ENCODE results near the gene SRD5A1. TPM values are rescaled to one million over a fixed set of nuclear protein-coding genes. Genes with fewer than 3 reads are reported as not detected.

The SRD5A1 gene
- total and polyA plus RNA-seq, 2 experiments from 2014 or later, result 18.2 to 87.3 TPM

- TF ChIP-seq, protein P1, sequence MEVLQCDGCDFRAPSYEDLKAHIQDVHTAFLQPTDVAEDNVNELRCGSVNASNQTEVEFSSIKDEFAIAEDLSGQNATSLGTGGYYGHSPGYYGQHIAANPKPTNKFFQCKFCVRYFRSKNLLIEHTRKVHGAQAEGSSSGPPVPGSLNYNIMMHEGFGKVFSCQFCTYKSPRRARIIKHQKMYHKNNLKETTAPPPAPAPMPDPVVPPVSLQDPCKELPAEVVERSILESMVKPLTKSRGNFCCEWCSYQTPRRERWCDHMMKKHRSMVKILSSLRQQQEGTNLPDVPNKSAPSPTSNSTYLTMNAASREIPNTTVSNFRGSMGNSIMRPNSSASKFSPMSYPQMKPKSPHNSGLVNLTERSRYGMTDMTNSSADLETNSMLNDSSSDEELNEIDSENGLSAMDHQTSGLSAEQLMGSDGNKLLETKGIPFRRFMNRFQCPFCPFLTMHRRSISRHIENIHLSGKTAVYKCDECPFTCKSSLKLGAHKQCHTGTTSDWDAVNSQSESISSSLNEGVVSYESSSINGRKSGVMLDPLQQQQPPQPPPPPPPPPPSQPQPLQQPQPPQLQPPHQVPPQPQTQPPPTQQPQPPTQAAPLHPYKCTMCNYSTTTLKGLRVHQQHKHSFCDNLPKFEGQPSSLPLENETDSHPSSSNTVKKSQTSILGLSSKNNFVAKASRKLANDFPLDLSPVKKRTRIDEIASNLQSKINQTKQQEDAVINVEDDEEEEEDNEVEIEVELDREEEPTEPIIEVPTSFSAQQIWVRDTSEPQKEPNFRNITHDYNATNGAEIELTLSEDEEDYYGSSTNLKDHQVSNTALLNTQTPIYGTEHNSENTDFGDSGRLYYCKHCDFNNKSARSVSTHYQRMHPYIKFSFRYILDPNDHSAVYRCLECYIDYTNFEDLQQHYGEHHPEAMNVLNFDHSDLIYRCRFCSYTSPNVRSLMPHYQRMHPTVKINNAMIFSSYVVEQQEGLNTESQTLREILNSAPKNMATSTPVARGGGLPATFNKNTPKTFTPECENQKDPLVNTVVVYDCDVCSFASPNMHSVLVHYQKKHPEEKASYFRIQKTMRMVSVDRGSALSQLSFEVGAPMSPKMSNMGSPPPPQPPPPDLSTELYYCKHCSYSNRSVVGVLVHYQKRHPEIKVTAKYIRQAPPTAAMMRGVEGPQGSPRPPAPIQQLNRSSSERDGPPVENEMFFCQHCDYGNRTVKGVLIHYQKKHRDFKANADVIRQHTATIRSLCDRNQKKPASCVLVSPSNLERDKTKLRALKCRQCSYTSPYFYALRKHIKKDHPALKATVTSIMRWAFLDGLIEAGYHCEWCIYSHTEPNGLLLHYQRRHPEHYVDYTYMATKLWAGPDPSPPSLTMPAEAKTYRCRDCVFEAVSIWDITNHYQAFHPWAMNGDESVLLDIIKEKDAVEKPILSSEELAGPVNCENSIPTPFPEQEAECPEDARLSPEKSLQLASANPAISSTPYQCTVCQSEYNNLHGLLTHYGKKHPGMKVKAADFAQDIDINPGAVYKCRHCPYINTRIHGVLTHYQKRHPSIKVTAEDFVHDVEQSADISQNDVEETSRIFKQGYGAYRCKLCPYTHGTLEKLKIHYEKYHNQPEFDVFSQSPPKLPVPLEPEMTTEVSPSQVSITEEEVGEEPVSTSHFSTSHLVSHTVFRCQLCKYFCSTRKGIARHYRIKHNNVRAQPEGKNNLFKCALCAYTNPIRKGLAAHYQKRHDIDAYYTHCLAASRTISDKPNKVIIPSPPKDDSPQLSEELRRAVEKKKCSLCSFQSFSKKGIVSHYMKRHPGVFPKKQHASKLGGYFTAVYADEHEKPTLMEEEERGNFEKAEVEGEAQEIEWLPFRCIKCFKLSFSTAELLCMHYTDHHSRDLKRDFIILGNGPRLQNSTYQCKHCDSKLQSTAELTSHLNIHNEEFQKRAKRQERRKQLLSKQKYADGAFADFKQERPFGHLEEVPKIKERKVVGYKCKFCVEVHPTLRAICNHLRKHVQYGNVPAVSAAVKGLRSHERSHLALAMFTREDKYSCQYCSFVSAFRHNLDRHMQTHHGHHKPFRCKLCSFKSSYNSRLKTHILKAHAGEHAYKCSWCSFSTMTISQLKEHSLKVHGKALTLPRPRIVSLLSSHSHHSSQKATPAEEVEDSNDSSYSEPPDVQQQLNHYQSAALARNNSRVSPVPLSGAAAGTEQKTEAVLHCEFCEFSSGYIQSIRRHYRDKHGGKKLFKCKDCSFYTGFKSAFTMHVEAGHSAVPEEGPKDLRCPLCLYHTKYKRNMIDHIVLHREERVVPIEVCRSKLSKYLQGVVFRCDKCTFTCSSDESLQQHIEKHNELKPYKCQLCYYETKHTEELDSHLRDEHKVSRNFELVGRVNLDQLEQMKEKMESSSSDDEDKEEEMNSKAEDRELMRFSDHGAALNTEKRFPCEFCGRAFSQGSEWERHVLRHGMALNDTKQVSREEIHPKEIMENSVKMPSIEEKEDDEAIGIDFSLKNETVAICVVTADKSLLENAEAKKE (CRISPR knock-in tag; IDR thresholded peaks at IDR 0.05), result no peak
- TF ChIP-seq JUNB (IDR thresholded peaks at IDR 0.05; ENCODE audit: unreplicated experiment), result no peak
- no peak for TF ChIP-seq POLR2AphosphoS5 (IDR thresholded peaks at IDR 0.05; ENCODE audit: low read depth)
- TF ChIP-seq STAT1 (IDR thresholded peaks at IDR 0.05; ENCODE audit: unreplicated experiment), result no peak
- no peak for TF ChIP-seq REST (IDR thresholded peaks at IDR 0.05; ENCODE audit: unreplicated experiment)
- TF ChIP-seq CREB1 (CRISPR knock-in tag; IDR thresholded peaks at IDR 0.05; ENCODE audit: low read depth), result no peak
These were observed 834 bp upstream of the SRD5A1 start (continued) for GRCh38 chr5:6632324-6632887.
